Ovary (tissue), 3 donors: ENCODE measurements around the gene JPH3.

Experiments used
- CTCF ChIP-seq, 3 donors: fragments of 450-650 bp in 2 of 3; fragments of 200-600 bp in 1 of 3; IDR thresholded peaks; one replicate each; pipeline versions ENCODE4 v1.5.1 to v1.8.0; 2016 to 2022; ENCODE audit warnings: antibody characterized with exemption in 3 of 3, mild to moderate bottlenecking in 1 of 3
- EP300 ChIP-seq: sonication (generic); formaldehyde crosslinking; IDR thresholded peaks from one replicate; pipeline ENCODE4 v1.6.1; 2017; ENCODE audit warnings: antibody characterized with exemption
- POLR2A ChIP-seq: fragments of 450-650 bp; IDR thresholded peaks from one replicate; pipeline ENCODE4 v1.6.1; 2017; ENCODE audit warnings: antibody characterized with exemption, mild to moderate bottlenecking, moderate library complexity
- donor health status: DM: no; HTN: no; CAD: no.

GRCh38 chr16:87735270-87736007 lies 133.1 kb downstream of the JPH3 start:
- TF ChIP-seq CTCF (IDR thresholded peaks at IDR 0.05) (no peak), POLR2A (no peak), EP300 (no peak)
